Skeletal muscle satellite cell (primary cell): ENCODE measurements around the gene THTPA.

ENCODE experiments used
- H3K27me3 ChIP-seq: 2 replicates; pipeline ENCODE4 v1.7.0; 2013; ENCODE audit warnings: low read length; ENCODE audit not compliant: control insufficient read depth, insufficient read depth
- H3K36me3 ChIP-seq: 2 replicates; pipeline ENCODE4 v1.7.0; 2013; ENCODE audit warnings: mild to moderate bottlenecking, control low read depth, low read length; ENCODE audit not compliant: insufficient read depth
- H3K4me1 ChIP-seq: 2 replicates; pipeline ENCODE4 v1.7.0; 2013; ENCODE audit warnings: low read length; ENCODE audit not compliant: control insufficient read depth, insufficient read depth
- H3K4me2 ChIP-seq: 2 replicates; pipeline ENCODE4 v1.7.0; 2013; ENCODE audit warnings: mild to moderate bottlenecking, low read length
- H3K4me3 ChIP-seq: 2 replicates; pipeline ENCODE4 v1.7.0; 2013; ENCODE audit warnings: low read length
- H3K9ac ChIP-seq: 2 replicates; pipeline ENCODE4 v1.7.0; 2013; ENCODE audit warnings: mild to moderate bottlenecking, low read depth, low read length, moderate library complexity
- H3K9me3 ChIP-seq: replicated peaks from 2 replicates; pipeline ENCODE4 v1.7.0; 2013; ENCODE audit warnings: mild to moderate bottlenecking, control low read depth, low read length

Gene THTPA

GRCh38 chr14:23566112-23566777 is 10.2 kb downstream of the THTPA start:
- H3K9ac ChIP-seq: no peak overlapping the region
- H3K4me2 ChIP-seq: peak overlapping the region; percentile 96
- no peaks in the 10 kb centered on the region for H3K9me3 ChIP-seq
- peaks cover 13% of the 10 kb centered on the region for H3K4me1 ChIP-seq
- H3K4me3 ChIP-seq: peak overlapping the region; percentile 76
- no peaks in the 10 kb centered on the region for H3K36me3 ChIP-seq
- H3K27me3 ChIP-seq: no peaks in the 10 kb centered on the region

- peak overlapping the region; percentile 78 for H3K9ac ChIP-seq
- H3K27me3 ChIP-seq: peaks cover 3% of the 10 kb centered on the region
- peaks cover 13% of the 10 kb centered on the region for H3K4me1 ChIP-seq
- peak overlapping the region; percentile 96 for H3K4me2 ChIP-seq
- H3K9me3 ChIP-seq: no peaks in the 10 kb centered on the region
- H3K4me3 ChIP-seq: peak overlapping the region; percentile 76
- no peaks in the 10 kb centered on the region for H3K36me3 ChIP-seq
Measured at GRCh38 chr14:23566778-23567185, 10.7 kb downstream of the THTPA start.

- Histone ChIP-seq H3K4me2 (peak within 1 kb of the TSS; percentile 96), H3K4me3 (peak within 1 kb of the TSS; percentile 76), H3K27me3 (peaks cover 7% of the 10 kb centered on the region), H3K9me3 (no peaks in the 10 kb centered on the region), H3K4me1 (peaks cover 13% of the 10 kb centered on the region), H3K36me3 (no peaks in the 10 kb centered on the region), H3K9ac (peak within 1 kb of the TSS; percentile 78)
Measured at GRCh38 chr14:23567186-23568020, 11.3 kb downstream of the THTPA start, which contains the start of gene AP1G2. Gene AP1G2, minus strand, starts transcription at chr14:23567791. Its CDS starts 477 bp downstream, at chr14:23567314.

GRCh38 chr14:23568021-23568599 is 12.0 kb downstream of the THTPA start:
- Histone ChIP-seq H3K4me1 (peaks cover 13% of the 10 kb centered on the region), H3K9ac (peak overlapping the region; percentile 78), H3K36me3 (no peaks in the 10 kb centered on the region), H3K4me2 (peak overlapping the region; percentile 96), H3K9me3 (no peaks in the 10 kb centered on the region), H3K27me3 (peaks cover 14% of the 10 kb centered on the region), H3K4me3 (peak overlapping the region; percentile 76)

GRCh38 chr14:23568600-23569331 is 12.7 kb downstream of the THTPA start:
- Histone ChIP-seq H3K4me3 (no peak overlapping the region), H3K4me1 (peaks cover 13% of the 10 kb centered on the region), H3K9ac (no peak overlapping the region), H3K36me3 (no peaks in the 10 kb centered on the region), H3K4me2 (no peak overlapping the region), H3K9me3 (no peaks in the 10 kb centered on the region), H3K27me3 (peaks cover 20% of the 10 kb centered on the region)

GRCh38 chr14:23569443-23570151 is 13.5 kb downstream of the THTPA start:
- H3K4me2 ChIP-seq: no peak overlapping the region
- no peaks in the 10 kb centered on the region for H3K9me3 ChIP-seq
- H3K36me3 ChIP-seq: no peaks in the 10 kb centered on the region
- no peak overlapping the region for H3K9ac ChIP-seq
- H3K4me3 ChIP-seq: no peak overlapping the region
- H3K4me1 ChIP-seq: peaks cover 13% of the 10 kb centered on the region
- H3K27me3 ChIP-seq: peaks cover 23% of the 10 kb centered on the region

GRCh38 chr14:23570806-23571483 is 14.9 kb downstream of the THTPA start:
- no peaks in the 10 kb centered on the region for H3K9me3 ChIP-seq
- H3K27me3 ChIP-seq: peaks cover 36% of the 10 kb centered on the region
- H3K36me3 ChIP-seq: no peaks in the 10 kb centered on the region
- no peak overlapping the region for H3K4me3 ChIP-seq
- H3K4me2 ChIP-seq: no peak overlapping the region
- H3K9ac ChIP-seq: no peak overlapping the region
- peaks cover 13% of the 10 kb centered on the region for H3K4me1 ChIP-seq

GRCh38 chr14:23571701-23572523 is 15.8 kb downstream of the THTPA start:
- no peaks in the 10 kb centered on the region for H3K36me3 ChIP-seq
- H3K9me3 ChIP-seq: no peaks in the 10 kb centered on the region
- H3K4me2 ChIP-seq: no peak overlapping the region
- no peak overlapping the region for H3K4me3 ChIP-seq
- peaks cover 8% of the 10 kb centered on the region for H3K4me1 ChIP-seq
- H3K9ac ChIP-seq: no peak overlapping the region
- H3K27me3 ChIP-seq: peaks cover 46% of the 10 kb centered on the region

- Histone ChIP-seq H3K4me2 (no peak overlapping the region), H3K36me3 (no peaks in the 10 kb centered on the region), H3K9ac (no peak overlapping the region), H3K9me3 (no peaks in the 10 kb centered on the region), H3K4me1 (peaks cover 4% of the 10 kb centered on the region), H3K27me3 (peaks cover 50% of the 10 kb centered on the region), H3K4me3 (no peak overlapping the region)
Measured at GRCh38 chr14:23572524-23572828, 16.4 kb downstream of the THTPA start.

GRCh38 chr14:23572836-23573235 is 16.8 kb downstream of the THTPA start:
- Histone ChIP-seq H3K4me3 (no peak overlapping the region), H3K4me1 (peaks cover under 1% of the 10 kb centered on the region), H3K27me3 (peaks cover 53% of the 10 kb centered on the region), H3K9me3 (no peaks in the 10 kb centered on the region), H3K4me2 (no peak overlapping the region), H3K36me3 (no peaks in the 10 kb centered on the region), H3K9ac (no peak overlapping the region)
